Ovary (tissue), 9 donors: ENCODE results near the gene WDR35. TPM values are rescaled to one million over a fixed set of nuclear protein-coding genes. Genes with fewer than 3 reads are reported as not detected.
"Not testable (repeated sequence)": the region's sequence is repeated elsewhere in the genome, so short reads cannot be mapped to it uniquely, and the experiment has no call there.

Experiments used
- DNase-seq, 5 donors: peaks; one replicate each; pipeline ENCODE4 v3.0.0-alpha.2; 2019 to 2020
- H3K27ac ChIP-seq, 2 donors: fragments of 200-600 bp; one replicate each; pipeline versions ENCODE4 v1.5.1 to v1.8.0; 2019 to 2022
- H3K27me3 ChIP-seq: fragments of 200-600 bp; one replicate; pipeline ENCODE4 v1.8.0; 2022
- H3K36me3 ChIP-seq: fragments of 200-600 bp; sonication (generic); one replicate; pipeline ENCODE4 v1.5.1; 2019
- H3K4me1 ChIP-seq: one replicate; pipeline ENCODE4 v1.8.1; 2013; ENCODE audit warnings: mild to moderate bottlenecking, moderate library complexity; ENCODE audit not compliant: insufficient read depth
- H3K4me3 ChIP-seq: fragments of 200-600 bp; sonication (generic); one replicate; pipeline ENCODE4 v1.5.1; 2017
- H3K9me3 ChIP-seq, 2 donors: fragments of 200-600 bp in 1 of 2; sonication (generic) in 1 of 2; one replicate each; pipeline versions ENCODE4 v1.5.1 to v1.8.1; 2013 to 2019; ENCODE audit warnings: mild to moderate bottlenecking in 1 of 2, moderate library complexity in 1 of 2
- EP300 ChIP-seq: sonication (generic); formaldehyde crosslinking; IDR thresholded peaks from one replicate; pipeline ENCODE4 v1.6.1; 2017; ENCODE audit warnings: antibody characterized with exemption
- POLR2A ChIP-seq: fragments of 450-650 bp; IDR thresholded peaks from one replicate; pipeline ENCODE4 v1.6.1; 2017; ENCODE audit warnings: antibody characterized with exemption, mild to moderate bottlenecking, moderate library complexity
- WGBS, 3 donors: extraction: QIAGEN DNeasy Blood & Tissue Kit in 1 of 3; methylation state at CpG; one replicate each; pipeline versions ENCODE4 v1.1.5 to v1.1.7; 2013 to 2017; 5-methylcytosine and 5-hydroxymethylcytosine counted together
- intact Hi-C, 4 donors: fragments of 100-400 bp; cut with DNase I; formaldehyde crosslinking; loops; one replicate each; pipeline versions ENCODE4 v1.11.0 to v1.15.1; 2022 to 2023
- polyA plus RNA-seq, 2 donors: library from polyadenylated mRNA; stranded (reverse); fragments of 200-250 nt in 1 of 2; fragments of 350-450 nt in 1 of 2; fragmentation: Illumina TruSeq in 1 of 2; extraction: RNeasy Lipid Tissue Mini Kit (QIAGEN cat#74804) in 1 of 2; gene quantifications; one replicate each; pipeline ENCODE4 v1.2.3, GENCODE V29; 2013 to 2014
- total RNA-seq, 7 donors: library from RNA; depleted of rRNA in 2 of 7; stranded (reverse); fragments of >200 nt in 2 of 7; fragmentation: NEBNext Ultra II Directional in 3 of 7; extraction: Animal tissue kit (Norgen Biotek cat#: 25700) in 3 of 7; gene quantifications; one replicate each; pipeline versions ENCODE4 v1.1.0 to v1.2.4, GENCODE V29; 2016 to 2023
- TF ChIP-seq, protein P1 (sequence below), 3 donors: fragments of 450-650 bp in 2 of 3; fragments of 200-600 bp in 1 of 3; IDR thresholded peaks; one replicate each; pipeline versions ENCODE4 v1.5.1 to v1.8.0; 2016 to 2022; ENCODE audit warnings: antibody characterized with exemption in 3 of 3, mild to moderate bottlenecking in 1 of 3
- donor health status: DM: no; HTN: no; CAD: no; lungs with moderate emphysema.
- donor health status: DM: no; HTN: no; CAD: no.
- donor health status: Bipolar disorder and iron deficiency.
- donor health status: DM: yes; HTN: yes; CAD: no.
- donor health status: DM: no; HTN: no; CAD: no.
- donor health status: DM: yes; HTN: yes; CAD: no.

The WDR35 gene
- total and polyA plus RNA-seq, 9 donors, result 7.1 to 19.3 (median 14.5) TPM

DNA sequence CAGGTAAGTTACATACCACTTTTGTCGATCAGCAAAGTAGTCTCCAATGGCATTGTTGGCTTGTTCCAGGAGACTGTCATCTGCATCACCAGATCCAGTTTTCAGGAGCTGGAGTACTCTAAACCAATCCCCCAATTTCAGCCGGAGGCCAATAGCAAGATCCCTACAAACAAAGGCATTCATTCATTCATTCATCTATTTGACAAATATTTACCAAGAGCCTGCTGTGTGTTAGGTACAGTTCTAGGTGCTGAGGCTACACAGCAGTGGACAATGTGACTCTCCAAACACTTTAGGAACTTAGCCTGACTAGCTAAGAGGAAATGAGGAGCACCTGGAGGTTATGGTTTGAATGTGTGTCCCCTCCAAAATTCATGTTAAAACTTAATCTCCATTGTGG is 53.7 kb downstream of the WDR35 start:
- Histone ChIP-seq H3K36me3 (no peaks in the 10 kb centered on the region), H3K4me1 (no peaks in the 10 kb centered on the region), H3K27me3 (no peaks in the 10 kb centered on the region), H3K27ac (no peak overlapping the region), H3K9me3 (no peaks in the 10 kb centered on the region), H3K4me3 (no peak overlapping the region)
- DNase-seq, result no peak
- WGBS, 3 donors, result 93 to 100% (median 96%) methylated on average over 2 of the region's 2 CpGs
- intact Hi-C loops, result no loop called here
- TF ChIP-seq EP300, result no peak
- TF ChIP-seq, protein P1, sequence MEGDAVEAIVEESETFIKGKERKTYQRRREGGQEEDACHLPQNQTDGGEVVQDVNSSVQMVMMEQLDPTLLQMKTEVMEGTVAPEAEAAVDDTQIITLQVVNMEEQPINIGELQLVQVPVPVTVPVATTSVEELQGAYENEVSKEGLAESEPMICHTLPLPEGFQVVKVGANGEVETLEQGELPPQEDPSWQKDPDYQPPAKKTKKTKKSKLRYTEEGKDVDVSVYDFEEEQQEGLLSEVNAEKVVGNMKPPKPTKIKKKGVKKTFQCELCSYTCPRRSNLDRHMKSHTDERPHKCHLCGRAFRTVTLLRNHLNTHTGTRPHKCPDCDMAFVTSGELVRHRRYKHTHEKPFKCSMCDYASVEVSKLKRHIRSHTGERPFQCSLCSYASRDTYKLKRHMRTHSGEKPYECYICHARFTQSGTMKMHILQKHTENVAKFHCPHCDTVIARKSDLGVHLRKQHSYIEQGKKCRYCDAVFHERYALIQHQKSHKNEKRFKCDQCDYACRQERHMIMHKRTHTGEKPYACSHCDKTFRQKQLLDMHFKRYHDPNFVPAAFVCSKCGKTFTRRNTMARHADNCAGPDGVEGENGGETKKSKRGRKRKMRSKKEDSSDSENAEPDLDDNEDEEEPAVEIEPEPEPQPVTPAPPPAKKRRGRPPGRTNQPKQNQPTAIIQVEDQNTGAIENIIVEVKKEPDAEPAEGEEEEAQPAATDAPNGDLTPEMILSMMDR (IDR thresholded peaks at IDR 0.05), result no peak
- no peak for TF ChIP-seq POLR2A

DNA sequence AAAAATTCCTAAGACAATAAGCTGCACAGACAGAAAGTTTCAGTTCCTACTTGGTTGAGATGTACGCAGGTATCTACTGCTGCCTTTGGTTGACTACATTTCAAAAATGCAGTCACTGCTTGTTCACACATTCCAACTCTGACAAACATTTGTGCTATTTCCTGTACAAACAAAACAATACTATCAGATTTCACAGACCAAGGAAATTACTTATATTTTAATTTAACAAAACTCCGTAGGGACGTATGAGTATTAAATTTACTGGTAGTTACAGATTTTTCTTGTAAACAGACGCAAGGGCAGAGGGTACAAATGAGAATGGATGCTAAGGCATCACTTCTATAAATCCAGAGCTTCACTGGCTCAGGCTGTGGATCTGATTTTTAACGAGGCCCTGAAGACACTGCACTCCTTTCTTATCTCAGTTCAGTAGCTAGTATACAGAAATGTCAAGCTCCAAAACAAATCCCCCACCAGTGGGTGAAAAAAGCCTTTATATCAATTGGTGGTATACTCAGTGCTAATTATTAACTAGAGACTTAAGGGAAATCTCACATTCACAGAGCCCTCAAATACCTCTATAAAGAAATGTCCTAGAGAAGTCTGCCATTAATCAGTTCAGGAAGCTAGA is 56.4 kb downstream of the WDR35 start:
- intact Hi-C loops, result no loop called here
- WGBS, 3 donors, result 27 to 39% (median 27%) methylated on average over 5 of the region's 5 CpGs
- Histone ChIP-seq H3K4me3 (no peak overlapping the region), H3K36me3 (no peaks in the 10 kb centered on the region), H3K9me3 (no peaks in the 10 kb centered on the region), H3K27ac (no peak overlapping the region), H3K4me1 (no peaks in the 10 kb centered on the region), H3K27me3 (no peaks in the 10 kb centered on the region)
- DNase-seq, result no peak
- TF ChIP-seq, protein P1 (IDR thresholded peaks at IDR 0.05), result no peak
- no peak for TF ChIP-seq EP300
- TF ChIP-seq POLR2A, result no peak

DNA sequence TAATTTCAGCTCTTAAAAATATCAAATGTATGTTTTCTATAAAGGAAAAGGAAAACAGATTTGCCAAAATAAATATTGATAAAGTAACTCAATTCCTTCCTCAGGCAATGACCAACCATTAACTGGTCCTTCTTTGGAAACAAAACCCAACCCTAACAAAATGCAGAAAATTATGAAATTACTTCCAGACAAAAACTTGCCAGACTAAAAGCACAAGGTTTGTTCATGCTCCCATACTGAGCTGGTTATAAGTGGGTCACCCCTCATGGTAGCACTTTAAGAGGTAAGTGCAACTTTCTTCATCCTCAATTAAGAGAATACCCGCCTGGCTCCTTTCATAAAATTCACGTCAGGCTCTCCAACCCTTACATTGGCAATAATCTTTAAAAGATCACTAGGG is 57.0 kb downstream of the WDR35 start:
- H3K27ac ChIP-seq, result no peak overlapping the region
- no peak for DNase-seq
- no peak overlapping the region for H3K4me3 ChIP-seq
- 82 to 93% (median 87%) methylated on average over 2 of the region's 2 CpGs for WGBS, 3 donors
- H3K27me3 ChIP-seq, result no peaks in the 10 kb centered on the region
- no peaks in the 10 kb centered on the region for H3K36me3 ChIP-seq
- no peaks in the 10 kb centered on the region for H3K4me1 ChIP-seq
- TF ChIP-seq, protein P1 (IDR thresholded peaks at IDR 0.05), result no peak
- TF ChIP-seq POLR2A, result no peak
- intact Hi-C loops, result no loop called here
- peaks cover 0 to 2% of the 10 kb centered on the region in 2 donors for H3K9me3 ChIP-seq

DNA sequence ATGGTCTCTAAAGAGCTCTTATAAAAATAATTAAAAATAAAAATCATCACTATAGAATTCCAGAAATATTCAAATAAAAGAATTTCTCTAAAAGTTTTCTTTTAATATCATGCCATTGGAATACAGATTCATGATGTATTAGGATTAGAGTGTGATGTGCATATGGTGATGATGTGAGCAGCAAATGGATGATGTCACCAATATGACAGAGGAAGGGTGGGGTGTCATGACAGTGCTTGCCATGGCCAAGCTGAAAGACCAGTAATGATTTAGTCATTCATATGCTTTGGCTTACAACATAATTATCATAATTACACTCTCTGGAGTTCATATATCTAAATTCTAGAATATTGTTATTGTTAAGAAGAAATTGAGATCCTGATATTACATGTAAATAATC is 60.7 kb downstream of the WDR35 start:
- TF ChIP-seq EP300 (no peak), POLR2A (no peak)
- TF ChIP-seq, protein P1 (IDR thresholded peaks at IDR 0.05), result no peak
- Histone ChIP-seq H3K4me3 (no peak overlapping the region), H3K27ac (no peak overlapping the region), H3K9me3 (peaks cover 0 to 5% of the 10 kb centered on the region in 2 donors), H3K27me3 (no peaks in the 10 kb centered on the region), H3K36me3 (no peaks in the 10 kb centered on the region), H3K4me1 (no peaks in the 10 kb centered on the region)
- DNase-seq, result no peak
- intact Hi-C loops, result no loop called here

DNA sequence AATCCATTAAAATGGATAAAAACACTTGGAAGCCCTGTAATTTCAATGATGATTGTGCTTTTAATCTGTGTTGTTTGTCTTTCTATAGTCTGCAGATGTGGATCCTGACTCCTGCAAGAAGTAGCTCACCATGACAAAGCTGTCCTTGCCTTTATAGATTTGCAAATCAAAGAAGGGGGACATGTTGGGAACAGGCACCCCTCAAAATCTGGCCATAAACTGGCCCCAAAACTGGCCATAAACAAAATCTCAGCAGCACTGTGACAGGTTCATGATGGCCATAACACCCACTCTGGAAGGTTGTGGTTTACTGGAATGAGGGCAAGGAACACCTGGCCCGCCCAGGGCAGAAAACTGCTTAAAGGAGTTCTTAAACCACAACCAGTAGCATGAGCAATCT is 62.1 kb downstream of the WDR35 start:
- H3K27me3 ChIP-seq, H3K27ac ChIP-seq, H3K36me3 ChIP-seq, intact Hi-C loops, H3K9me3 ChIP-seq, H3K4me1 ChIP-seq, H3K4me3 ChIP-seq, DNase-seq: not testable (repeated sequence)
- WGBS, 3 donors, result 98 to 100% (median 100%) methylated on average over 1 of the region's 1 CpG

DNA sequence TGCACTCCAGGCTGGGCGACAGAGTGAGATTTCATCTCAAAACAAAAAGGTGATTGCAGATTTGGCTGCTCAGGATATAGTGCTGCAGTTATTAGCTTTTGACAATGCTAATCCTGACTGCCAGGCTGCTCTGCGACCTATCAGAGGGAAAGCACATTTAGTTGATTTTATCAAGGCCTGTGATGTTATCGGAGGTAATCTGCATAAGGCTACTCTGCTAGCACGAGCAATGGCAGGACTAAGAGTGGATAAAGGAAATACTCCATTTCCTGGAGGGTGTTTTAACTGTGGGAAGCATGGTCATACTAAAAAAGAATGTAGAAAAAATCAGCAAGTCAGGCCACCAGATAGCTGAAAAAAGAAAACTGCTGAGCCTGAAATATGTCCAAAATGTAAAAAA is 65.4 kb downstream of the WDR35 start:
- intact Hi-C loops, H3K4me1 ChIP-seq, H3K4me3 ChIP-seq, DNase-seq, H3K9me3 ChIP-seq, H3K36me3 ChIP-seq, H3K27me3 ChIP-seq, H3K27ac ChIP-seq: not testable (repeated sequence)
- 86 to 94% (median 93%) methylated on average over 4 of the region's 4 CpGs for WGBS, 3 donors

DNA sequence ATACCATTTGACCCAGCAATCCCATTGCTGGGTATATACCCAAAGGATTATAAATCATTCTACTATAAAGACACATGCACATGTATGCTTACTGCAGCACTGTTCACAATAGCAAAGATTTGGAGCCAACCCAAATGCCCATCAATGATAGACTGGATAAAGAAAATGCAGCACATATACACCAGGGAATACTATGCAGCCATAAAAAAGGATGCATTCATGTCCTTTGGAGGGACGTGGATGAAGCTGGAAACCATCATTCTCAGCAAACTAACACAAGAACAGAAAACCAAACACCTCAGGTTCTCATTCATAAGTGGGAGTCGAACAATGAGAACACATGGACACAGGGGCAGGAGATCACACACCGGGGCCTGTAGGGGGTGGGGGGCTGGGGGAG is 67.7 kb downstream of the WDR35 start:
- H3K4me1 ChIP-seq, DNase-seq, H3K27me3 ChIP-seq, H3K36me3 ChIP-seq, intact Hi-C loops, H3K27ac ChIP-seq, H3K4me3 ChIP-seq, H3K9me3 ChIP-seq: not testable (repeated sequence)
- 74 to 97% (median 80%) methylated on average over 3 of the region's 3 CpGs for WGBS, 3 donors
